SK-N-SH (cell line): Measurements from ENCODE around the gene PTX3. TPM values are rescaled to one million over a fixed set of nuclear protein-coding genes. Genes with fewer than 3 reads are reported as not detected.

Source experiments
- CTCF ChIA-PET: fragments of 300-600, 350-600 bp; formaldehyde crosslinking; extraction: SDS; loops from one replicate; lab custom pipeline; 2021; lab: Yijun Ruan, JAX
- POLR2A ChIA-PET: fragments of 350-600 bp; sonication (Branson Sonifier 250); formaldehyde crosslinking; extraction: SDS; loops from one replicate; lab custom pipeline; 2020; ENCODE audit warnings: antibody characterized with exemption, inconsistent platforms; lab: Yijun Ruan, JAX
- DNase-seq: peaks from one replicate; pipeline ENCODE4 v3.0.0; 2012
- H2AFZ ChIP-seq: fragments of 200-600 bp; sonication (generic); 2 replicates; pipeline ENCODE4 v1.8.1; 2016; ENCODE audit warnings: antibody characterized with exemption, mild to moderate bottlenecking, low read depth
- H3F3A ChIP-seq: fragments of 200-600 bp; sonication (generic); replicated peaks from 2 replicates; pipeline ENCODE3; 2016; ENCODE audit warnings: antibody characterized with exemption, mild to moderate bottlenecking; ENCODE audit not compliant: insufficient read depth
- H3K27ac ChIP-seq, 2 experiments: fragments of 200-500 bp in 1 of 2; fragments of 200-600 bp in 1 of 2; sonication (Bioruptor generic) in 1 of 2; sonication (generic), shearing (Covaris generic) in 1 of 2; 2 replicates each; pipeline versions ENCODE4 v1.5.1 to v1.6.1; 2014 to 2016; ENCODE audit warnings: low read depth in 2 of 2, inconsistent platforms in 1 of 2, low read length in 1 of 2, mild to moderate bottlenecking in 1 of 2, mixed read lengths in 1 of 2
- H3K27me3 ChIP-seq: fragments of 200-600 bp; sonication (generic), shearing (Covaris generic); 2 replicates; pipeline ENCODE4 v1.6.1; 2016; ENCODE audit warnings: mixed run types; ENCODE audit not compliant: insufficient read depth
- H3K36me3 ChIP-seq, 2 experiments: fragments of 200-500 bp in 1 of 2; fragments of 200-600 bp in 1 of 2; sonication (Bioruptor generic) in 1 of 2; sonication (generic) in 1 of 2; replicated peaks in 1 of 2; 2 replicates each; pipeline versions ENCODE3 to v1.5.1; 2014 to 2016; ENCODE audit warnings: low read length in 1 of 2, mild to moderate bottlenecking in 1 of 2; ENCODE audit not compliant: insufficient read depth in 2 of 2, control insufficient read depth in 1 of 2
- H3K4me1 ChIP-seq, 2 experiments: fragments of 200-500 bp in 1 of 2; fragments of 200-600 bp in 1 of 2; sonication (Bioruptor generic) in 1 of 2; sonication (generic), shearing (Covaris generic) in 1 of 2; 2 replicates each; pipeline versions ENCODE4 v1.5.1 to v1.6.1; 2014 to 2016; ENCODE audit warnings: low read depth in 1 of 2, low read length in 1 of 2, mixed run types in 1 of 2; ENCODE audit not compliant: insufficient read depth in 2 of 2, control insufficient read depth in 1 of 2
- H3K4me2 ChIP-seq: fragments of 200-600 bp; sonication (generic), shearing (Covaris generic); 2 replicates; pipeline ENCODE4 v1.6.1; 2017; ENCODE audit warnings: mixed run types
- H3K4me3 ChIP-seq, 2 experiments: fragments of 200-500 bp in 1 of 2; fragments of 200-600 bp in 1 of 2; sonication (Bioruptor generic) in 1 of 2; sonication (generic), shearing (Covaris generic) in 1 of 2; 2 replicates each; pipeline versions ENCODE4 v1.5.1 to v1.8.1; 2014 to 2016; ENCODE audit warnings: low read depth in 2 of 2, inconsistent platforms in 1 of 2, low read length in 1 of 2, mild to moderate bottlenecking in 1 of 2, mixed read lengths in 1 of 2, moderate library complexity in 1 of 2
- H3K79me2 ChIP-seq: fragments of 200-600 bp; sonication (generic); 2 replicates; pipeline ENCODE4 v1.8.1; 2017; ENCODE audit warnings: mild to moderate bottlenecking; ENCODE audit not compliant: insufficient read depth
- H3K9ac ChIP-seq: fragments of 200-600 bp; sonication (generic); 2 replicates; pipeline ENCODE4 v1.6.1; 2017; ENCODE audit warnings: mixed run types
- H3K9me2 ChIP-seq: fragments of 200-600 bp; sonication (generic); 2 replicates; pipeline ENCODE4 v1.6.1; 2017; ENCODE audit warnings: mixed run types
- H3K9me3 ChIP-seq: fragments of 200-600 bp; sonication (generic); 2 replicates; pipeline ENCODE4 v1.6.1; 2017; ENCODE audit warnings: mixed run types, mild to moderate bottlenecking, moderate library complexity
- H4K20me1 ChIP-seq: fragments of 200-600 bp; sonication (generic); 2 replicates; pipeline ENCODE4 v1.6.1; 2017; ENCODE audit warnings: mild to moderate bottlenecking, mixed run types; ENCODE audit not compliant: insufficient read depth
- FOSL2 ChIP-seq: IDR thresholded peaks from 2 replicates; pipeline ENCODE4 v1.4.0; 2012; ENCODE audit warnings: low read depth, mild to moderate bottlenecking, moderate library complexity, borderline replicate concordance
- GATA2 ChIP-seq: sonication (generic); formaldehyde crosslinking; IDR thresholded peaks from 2 replicates; pipeline ENCODE4 v1.5.0; 2020; ENCODE audit warnings: mild to moderate bottlenecking, missing genetic modification reagents
- MAX ChIP-seq: IDR thresholded peaks from 2 replicates; pipeline ENCODE4 v1.4.0; 2012; ENCODE audit warnings: low read depth
- NFIC ChIP-seq: IDR thresholded peaks from 2 replicates; pipeline ENCODE4 v1.4.0; 2012; ENCODE audit warnings: borderline replicate concordance
- PBX3 ChIP-seq: IDR thresholded peaks from 2 replicates; pipeline ENCODE4; 2012
- POLR2AphosphoS5 ChIP-seq: IDR thresholded peaks from 2 replicates; pipeline ENCODE4 v1.6.1; 2012; ENCODE audit warnings: low read depth, low read length
- TCF12 ChIP-seq: IDR thresholded peaks from 2 replicates; pipeline ENCODE4 v1.4.0; 2012
- WGBS: methylation state at CpG from one replicate; pipeline ENCODE4 v1.1.6; 2017; ENCODE audit warnings: low lambda C conversion rate; 5-methylcytosine and 5-hydroxymethylcytosine counted together
- polyA plus RNA-seq, 3 experiments: library from polyadenylated mRNA; depleted of rRNA; stranded (reverse); fragments of >200 nt; gene quantifications; 2 replicates each; pipeline ENCODE4 v1.2.3, GENCODE V29; 2012
- TF ChIP-seq, protein P1 (sequence below): IDR thresholded peaks from 2 replicates; pipeline ENCODE4 v1.6.1; 2012; ENCODE audit warnings: mild to moderate bottlenecking, low read depth, low read length, moderate library complexity

PTX3 gene
- polyA plus RNA-seq, 1 of the 3 experiments (the other 2 are of a cell fraction): 208 TPM

- TF ChIP-seq, protein P1, sequence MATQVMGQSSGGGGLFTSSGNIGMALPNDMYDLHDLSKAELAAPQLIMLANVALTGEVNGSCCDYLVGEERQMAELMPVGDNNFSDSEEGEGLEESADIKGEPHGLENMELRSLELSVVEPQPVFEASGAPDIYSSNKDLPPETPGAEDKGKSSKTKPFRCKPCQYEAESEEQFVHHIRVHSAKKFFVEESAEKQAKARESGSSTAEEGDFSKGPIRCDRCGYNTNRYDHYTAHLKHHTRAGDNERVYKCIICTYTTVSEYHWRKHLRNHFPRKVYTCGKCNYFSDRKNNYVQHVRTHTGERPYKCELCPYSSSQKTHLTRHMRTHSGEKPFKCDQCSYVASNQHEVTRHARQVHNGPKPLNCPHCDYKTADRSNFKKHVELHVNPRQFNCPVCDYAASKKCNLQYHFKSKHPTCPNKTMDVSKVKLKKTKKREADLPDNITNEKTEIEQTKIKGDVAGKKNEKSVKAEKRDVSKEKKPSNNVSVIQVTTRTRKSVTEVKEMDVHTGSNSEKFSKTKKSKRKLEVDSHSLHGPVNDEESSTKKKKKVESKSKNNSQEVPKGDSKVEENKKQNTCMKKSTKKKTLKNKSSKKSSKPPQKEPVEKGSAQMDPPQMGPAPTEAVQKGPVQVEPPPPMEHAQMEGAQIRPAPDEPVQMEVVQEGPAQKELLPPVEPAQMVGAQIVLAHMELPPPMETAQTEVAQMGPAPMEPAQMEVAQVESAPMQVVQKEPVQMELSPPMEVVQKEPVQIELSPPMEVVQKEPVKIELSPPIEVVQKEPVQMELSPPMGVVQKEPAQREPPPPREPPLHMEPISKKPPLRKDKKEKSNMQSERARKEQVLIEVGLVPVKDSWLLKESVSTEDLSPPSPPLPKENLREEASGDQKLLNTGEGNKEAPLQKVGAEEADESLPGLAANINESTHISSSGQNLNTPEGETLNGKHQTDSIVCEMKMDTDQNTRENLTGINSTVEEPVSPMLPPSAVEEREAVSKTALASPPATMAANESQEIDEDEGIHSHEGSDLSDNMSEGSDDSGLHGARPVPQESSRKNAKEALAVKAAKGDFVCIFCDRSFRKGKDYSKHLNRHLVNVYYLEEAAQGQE: 0 out of 2 replicates have a peak, but pooled peaks have one; percentile 35
- TF ChIP-seq MAX: no peak
- TF ChIP-seq NFIC: peak; percentile 45; the same call in 1 of the 2 replicates
- Histone ChIP-seq H3K4me3 (no peak overlapping the region), H2AFZ (no peak overlapping the region; the same call in 1 of the 2 replicates), H3K36me3 (peaks cover 0 to 3% of the 10 kb centered on the region in 2 experiments), H4K20me1 (no peaks in the 10 kb centered on the region), H3K27ac (peak overlapping the region in 1 of 2 experiments; percentile 42; a peak in 1 of 4 replicates), H3K9ac (no peak overlapping the region; the same call in 1 of the 2 replicates), H3K79me2 (peaks cover 3% of the 10 kb centered on the region; the same call in 1 of the 2 replicates), H3K9me2 (no peaks in the 10 kb centered on the region), H3K27me3 (no peaks in the 10 kb centered on the region), H3K9me3 (no peaks in the 10 kb centered on the region), H3K4me1 (peaks cover 0 to 6% of the 10 kb centered on the region in 2 experiments; a peak in 2 of 4 replicates), H3K4me2 (peak overlapping the region; percentile 43), H3F3A (peaks cover 5% of the 10 kb centered on the region)
- WGBS: 79% methylated on average over 2 of the region's 2 CpGs
- POLR2A ChIA-PET: no interaction called here
- no peak for DNase-seq
- CTCF ChIA-PET: no interaction called here
Measured at GRCh38 chr3:157417247-157417646, 19.4 kb upstream of the PTX3 start.

- CTCF ChIA-PET: no interaction called here
- POLR2A ChIA-PET: no interaction called here
Measured at GRCh38 chr3:157418104-157418503, 18.5 kb upstream of the PTX3 start.

More at GRCh38 chr3:157418104-157418503, 18.5 kb upstream of the PTX3 start:
- peak overlapping the region in 1 of 2 experiments; percentile 42; a peak in 1 of 4 replicates for H3K27ac ChIP-seq
- H3K36me3 ChIP-seq: peaks cover 0 to 2% of the 10 kb centered on the region in 2 experiments
- no peak overlapping the region for H2AFZ ChIP-seq
- peaks cover 5% of the 10 kb centered on the region for H3F3A ChIP-seq
- H3K4me1 ChIP-seq: peaks cover 0 to 11% of the 10 kb centered on the region in 2 experiments; a peak in 2 of 4 replicates
- no peaks in the 10 kb centered on the region for H3K9me2 ChIP-seq
- TF ChIP-seq PBX3 (peak; percentile 75), GATA2 (CRISPR knock-in tag) (no peak), FOSL2 (peak; percentile 12; the same call in 1 of the 2 replicates), POLR2AphosphoS5 (no peak), TCF12 (0 out of 2 replicates have a peak, but pooled peaks have one; percentile 29)
- H3K9me3 ChIP-seq: no peaks in the 10 kb centered on the region
- no peak overlapping the region; the same call in 1 of the 2 replicates for H3K9ac ChIP-seq
- H3K4me3 ChIP-seq: no peak overlapping the region
- H3K4me2 ChIP-seq: peak overlapping the region; percentile 43
- 69% methylated on average over 2 of the region's 2 CpGs for WGBS
- H3K79me2 ChIP-seq: peaks cover 3% of the 10 kb centered on the region; the same call in 1 of the 2 replicates
- H3K27me3 ChIP-seq: no peaks in the 10 kb centered on the region
- DNase-seq: no peak
- H4K20me1 ChIP-seq: no peaks in the 10 kb centered on the region
